Measurements from ENCODE around the gene MGA.

Gene MGA

DNA sequence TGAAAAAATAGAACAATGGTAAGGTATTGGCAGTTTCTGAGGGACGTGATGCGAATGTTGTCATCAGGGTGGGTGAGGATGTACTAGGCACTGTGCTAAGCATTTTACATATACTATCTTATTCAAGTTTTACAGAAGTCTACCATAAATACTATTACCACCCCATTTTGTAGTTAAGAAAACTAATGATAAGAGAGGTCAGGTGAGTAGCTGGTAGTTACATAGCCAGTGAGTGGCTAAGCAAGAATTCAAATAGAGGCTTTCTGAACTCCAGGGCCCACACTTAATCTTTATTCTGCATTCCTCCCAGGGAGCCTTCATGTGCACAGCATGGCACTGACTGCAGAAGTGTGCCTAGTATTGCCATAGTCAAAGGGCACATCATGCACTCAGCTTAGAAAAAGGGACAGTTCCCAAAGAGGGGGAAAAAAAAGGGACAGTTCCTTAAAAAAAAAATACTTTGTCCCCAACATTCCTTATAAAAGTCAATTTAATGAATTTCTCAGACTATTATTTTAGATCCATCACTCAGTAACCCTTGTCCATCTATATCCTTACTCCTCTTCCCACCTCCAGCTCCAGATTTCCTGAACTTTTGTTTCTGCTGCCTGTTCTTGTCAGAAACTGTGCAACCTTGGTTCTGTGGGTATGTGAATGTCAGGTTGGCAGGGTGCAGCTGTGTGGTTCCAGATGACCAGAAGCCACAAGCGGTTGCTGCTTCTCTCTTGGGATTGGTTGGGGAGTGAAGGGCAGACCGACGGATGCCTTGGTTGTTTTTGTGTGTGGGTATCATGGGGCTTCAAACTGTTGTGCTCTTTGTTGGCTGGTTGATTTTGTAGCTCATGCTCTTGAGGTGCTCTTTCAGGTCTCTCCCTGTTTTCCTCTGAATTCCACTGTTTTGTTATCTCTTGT lies 122.4 kb downstream of the MGA start:
- no peak for DNase-seq (ENCODE audit: low spot score)

DNA sequence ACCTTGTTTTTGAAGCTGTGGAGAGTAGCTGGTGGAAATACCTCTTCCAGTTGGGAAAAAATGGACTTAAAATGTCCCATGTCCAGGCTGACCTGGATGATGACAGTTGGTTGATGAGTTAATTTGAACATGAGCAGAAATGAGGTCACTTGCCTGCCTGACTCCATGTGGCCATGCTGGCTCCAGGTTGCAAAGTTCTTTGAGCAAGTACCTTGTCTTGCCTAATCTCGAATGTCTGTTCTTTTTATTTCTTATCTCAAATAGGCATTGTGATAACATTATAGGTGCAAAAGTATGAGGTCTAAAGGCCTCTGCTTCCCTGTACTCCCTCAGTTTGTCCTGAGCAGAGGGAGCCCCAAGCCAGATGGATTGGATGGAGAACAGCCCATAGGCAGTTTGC lies 123.1 kb downstream of the MGA start:
- no peak for DNase-seq (ENCODE audit: low spot score)

- no peak for DNase-seq (ENCODE audit: low spot score)
These were observed 128.1 kb downstream of the MGA start for GRCh38 chr15:41788262-41788661.

DNA sequence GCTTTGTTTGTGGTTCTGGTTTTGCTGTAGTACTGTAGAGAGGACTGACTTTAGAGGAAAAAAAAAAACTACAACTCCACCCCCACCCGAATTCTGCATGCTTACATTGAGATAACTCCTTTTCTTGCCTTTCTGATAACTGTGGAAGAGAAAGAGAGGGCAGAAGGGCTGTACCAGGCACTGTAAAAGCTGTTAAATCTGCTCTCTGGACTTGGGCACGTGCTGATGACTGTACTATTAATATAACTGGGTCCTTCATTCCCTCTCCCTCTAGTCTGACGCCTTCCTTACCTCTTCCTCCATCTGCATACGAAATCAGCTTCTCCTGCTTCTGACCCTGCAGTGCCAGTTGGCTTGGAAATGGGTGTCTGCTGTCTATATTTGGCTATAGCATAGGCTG lies 129.0 kb downstream of the MGA start:
- no peak for DNase-seq (ENCODE audit: low spot score)

DNA sequence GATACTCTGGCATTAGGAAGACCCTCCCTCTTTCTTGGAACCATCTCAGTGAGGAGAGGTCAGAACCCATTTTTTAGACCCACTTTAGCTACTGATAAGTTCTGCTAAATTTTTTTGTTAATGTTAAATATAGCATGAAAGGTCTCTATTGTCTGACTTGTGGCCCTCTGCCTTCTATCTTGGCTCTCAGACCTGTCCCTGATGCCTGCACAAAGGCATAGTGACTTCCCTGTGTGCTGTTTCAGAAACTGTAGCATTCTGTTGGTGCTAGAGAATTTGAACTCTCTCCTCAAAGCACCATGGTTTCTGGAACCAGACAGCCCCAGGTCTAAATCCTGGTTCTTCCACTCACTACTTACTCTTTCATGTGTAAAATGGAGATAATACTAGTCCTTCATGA lies 129.5 kb downstream of the MGA start:
- DNase-seq (ENCODE audit: low spot score), result no peak

DNA sequence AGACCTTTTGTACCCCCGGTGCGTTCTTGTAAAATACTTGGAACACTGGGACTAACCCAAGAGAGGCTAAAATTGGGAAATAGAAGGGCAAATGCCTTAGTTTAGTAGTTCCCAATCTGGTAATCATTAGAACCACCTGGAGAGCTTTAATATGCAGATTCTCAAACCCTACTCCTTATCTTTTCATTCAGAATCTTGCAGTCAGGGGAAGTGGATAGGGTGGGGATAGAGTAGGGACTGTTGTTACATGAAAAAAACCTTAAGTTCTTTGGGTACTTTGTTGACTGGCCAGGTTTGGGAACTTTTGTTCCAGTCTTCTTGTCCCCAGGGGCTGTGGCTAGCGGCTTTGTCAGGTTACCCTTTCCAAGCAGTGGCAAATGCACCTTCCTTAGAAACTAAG lies 130.0 kb downstream of the MGA start:
- no peak for DNase-seq (ENCODE audit: low spot score)

DNA sequence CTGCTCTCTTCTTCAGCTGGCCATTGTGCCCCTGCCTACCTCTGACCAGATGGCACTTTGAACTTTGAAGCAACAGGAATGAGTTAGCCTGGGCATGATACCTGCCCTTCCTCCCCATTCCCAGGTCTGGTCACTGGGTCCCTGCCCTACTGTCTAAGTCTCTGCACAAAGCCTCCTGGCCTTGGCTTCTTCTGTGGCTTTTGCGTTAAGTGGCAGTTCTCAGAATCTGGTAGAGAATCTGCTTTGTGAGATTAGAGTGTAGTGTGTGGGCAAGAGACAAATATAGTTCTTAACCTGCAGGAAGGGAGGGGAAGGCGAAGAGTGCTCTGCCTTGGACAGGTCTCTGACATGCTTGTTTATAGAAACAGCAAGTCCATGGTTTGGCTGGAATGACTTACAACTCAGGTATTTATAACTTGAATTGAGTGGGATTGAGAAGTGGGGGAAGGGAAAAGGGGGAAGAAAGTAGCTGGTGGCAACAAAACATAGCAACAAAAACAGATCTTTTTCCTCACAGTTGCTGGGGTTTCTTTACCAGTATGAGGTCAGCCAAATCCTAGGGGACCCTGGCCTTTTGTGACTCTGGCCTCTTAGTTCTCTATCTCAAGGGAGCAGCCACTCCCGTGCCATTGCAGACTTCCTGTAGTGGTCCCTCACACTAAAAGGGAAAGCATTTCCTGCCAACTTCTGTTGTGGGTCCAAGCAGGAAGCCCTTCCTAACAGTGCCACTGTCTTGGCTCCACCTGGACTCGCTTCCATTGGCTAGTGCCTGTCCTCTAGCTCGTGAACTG lies 130.7 kb downstream of the MGA start:
- peak; percentile 34 for DNase-seq (ENCODE audit: low spot score)

GRCh38 chr15:41791547-41791937 lies 131.3 kb downstream of the MGA start:
- no peak for DNase-seq (ENCODE audit: low spot score)

DNA sequence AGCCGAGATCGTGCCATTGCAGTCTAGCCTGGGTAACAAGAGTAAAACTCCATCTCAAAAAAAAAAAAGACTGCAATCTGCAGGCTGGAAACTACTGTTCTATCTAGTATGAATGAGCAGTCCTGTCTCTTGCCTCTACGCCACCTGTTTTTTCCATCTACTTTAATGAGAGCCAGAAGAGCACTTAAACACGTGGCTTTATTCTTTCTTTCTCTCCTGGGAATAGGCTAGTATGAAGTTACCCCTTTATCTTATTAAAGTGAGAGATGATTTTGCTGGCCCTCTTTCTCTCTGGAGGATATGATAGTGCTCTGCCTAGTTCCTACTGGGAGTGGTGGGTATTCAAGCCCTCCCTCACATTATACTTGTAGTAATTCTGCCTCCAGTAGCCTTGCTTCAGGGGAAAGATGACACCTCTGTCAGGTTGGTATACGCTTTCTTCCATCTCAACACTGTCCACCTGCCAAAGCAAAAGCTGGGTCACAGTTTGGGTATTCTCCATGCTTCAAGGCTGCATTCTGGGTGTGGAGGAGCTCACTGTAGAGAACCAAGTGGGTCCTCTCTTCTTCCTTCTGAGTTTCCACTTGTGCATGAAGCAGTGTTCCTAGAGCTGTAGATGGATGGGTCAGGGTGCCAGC lies 131.9 kb downstream of the MGA start:
- no peak for DNase-seq (ENCODE audit: low spot score)

DNA sequence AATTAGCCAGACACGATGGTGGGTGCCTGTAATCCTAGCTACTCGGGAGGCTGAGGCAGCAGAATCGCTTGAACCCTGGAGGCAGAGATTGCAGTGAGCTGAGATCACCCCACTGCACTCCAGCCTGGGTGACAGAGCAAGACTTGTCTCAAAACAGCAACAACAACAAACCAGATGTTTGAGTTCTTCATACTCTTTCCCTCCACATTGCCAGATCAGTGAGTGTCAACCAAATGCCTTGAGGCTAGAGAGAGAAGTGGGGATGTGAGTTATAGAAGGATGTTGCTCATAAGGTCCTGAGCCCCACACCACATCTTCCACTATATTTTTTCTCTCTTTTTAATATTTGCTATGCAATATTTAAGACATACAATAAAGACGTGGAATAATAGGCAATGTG lies 133.9 kb downstream of the MGA start:
- DNase-seq (ENCODE audit: low spot score), result no peak

- DNase-seq (ENCODE audit: low spot score), result peak; percentile 48
These were observed 136.0 kb downstream of the MGA start for GRCh38 chr15:41795996-41796856.

GRCh38 chr15:41797201-41797944 lies 137.2 kb downstream of the MGA start:
- no peak for DNase-seq (ENCODE audit: low spot score)

- no peak for DNase-seq (ENCODE audit: low spot score)
These were observed 138.6 kb downstream of the MGA start for GRCh38 chr15:41798607-41799487.

DNA sequence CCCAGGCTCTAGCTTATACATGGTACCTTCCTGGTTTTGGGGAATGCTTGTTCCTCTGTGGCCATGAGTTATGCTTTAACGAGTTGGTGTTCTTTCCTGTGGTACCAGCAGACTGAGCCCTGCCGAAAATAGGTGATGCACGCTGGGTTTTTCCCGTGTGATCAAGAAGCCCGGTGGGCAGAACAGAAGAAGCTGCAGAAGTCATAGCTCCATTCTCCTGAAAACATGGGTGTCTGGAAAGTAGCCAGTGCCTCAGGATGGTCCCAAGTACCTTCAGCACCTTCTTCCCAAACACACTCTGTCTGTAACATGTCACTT lies 139.2 kb downstream of the MGA start:
- DNase-seq (ENCODE audit: low spot score), result no peak

GRCh38 chr15:41801185-41801584 lies 141.0 kb downstream of the MGA start:
- DNase-seq (ENCODE audit: low spot score), result no peak

- DNase-seq (ENCODE audit: low spot score), result no peak
These were observed 141.7 kb downstream of the MGA start for GRCh38 chr15:41801850-41802455.

DNA sequence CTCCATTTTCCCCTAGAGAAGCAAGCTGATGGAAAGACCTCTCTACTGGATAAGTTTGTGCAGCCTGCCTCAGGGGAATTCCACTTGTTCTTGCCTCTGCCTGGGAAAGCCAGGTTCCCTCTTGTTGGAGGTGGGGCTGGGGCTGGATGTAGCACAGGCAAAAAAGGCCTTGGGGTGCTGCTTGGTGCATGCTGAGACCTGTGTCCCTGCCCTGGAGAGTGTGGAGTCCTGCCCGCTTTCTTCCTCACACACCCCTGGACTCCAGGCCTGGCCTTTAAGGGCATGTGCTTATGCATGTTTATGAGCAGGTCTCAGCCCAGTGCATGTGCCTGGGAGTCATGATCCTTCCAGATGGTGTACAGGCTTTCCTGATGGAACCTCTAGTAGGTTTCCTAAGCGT lies 144.2 kb downstream of the MGA start:
- no peak for DNase-seq (ENCODE audit: low spot score)

- DNase-seq (ENCODE audit: low spot score), result no peak
These were observed 144.9 kb downstream of the MGA start for GRCh38 chr15:41804916-41805666.

GRCh38 chr15:41805711-41806110 lies 145.5 kb downstream of the MGA start:
- DNase-seq (ENCODE audit: low spot score), result no peak
